OCI-LY7 (cell line): ENCODE data around the gene TMEM109.

Experiments used
- CTCF ChIP-seq: fragments of 200-600 bp; sonication (generic); conservative IDR thresholded peaks from 2 replicates; pipeline ENCODE4 v1.5.1; 2014; ENCODE audit warnings: mild to moderate bottlenecking, antibody characterized with exemption, low read length, moderate library complexity, mixed read lengths
- EZH2phosphoT487 ChIP-seq: fragments of 200-600 bp; sonication (generic); IDR thresholded peaks from 2 replicates; pipeline ENCODE4 v1.6.1; 2018; ENCODE audit warnings: low read depth, borderline replicate concordance, mild to moderate bottlenecking, mixed run types, antibody characterized with exemption, low read length, moderate library complexity, mixed read lengths

DNA sequence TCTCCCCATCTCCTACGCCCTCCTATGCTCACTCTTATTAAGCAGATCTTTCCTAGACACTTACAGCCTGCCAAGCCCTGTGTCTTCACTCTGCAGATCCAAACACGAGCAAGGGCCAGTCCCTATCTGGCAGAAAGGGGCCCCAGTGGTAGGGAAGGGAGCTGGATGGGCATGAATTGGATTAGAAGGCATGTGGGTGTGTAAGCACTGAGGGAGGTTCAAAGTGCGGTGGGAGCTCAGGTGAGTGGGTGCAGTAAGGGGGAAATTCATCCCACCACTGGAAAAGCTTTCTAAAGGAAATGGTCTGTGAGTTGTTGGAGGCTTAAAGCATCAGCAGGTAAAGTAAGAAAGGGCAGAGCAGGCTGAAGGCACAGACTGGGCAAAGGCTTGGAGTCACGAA is 15.8 kb downstream of the TMEM109 start:
- TF ChIP-seq CTCF (no peak), EZH2phosphoT487 (no peak)
